COLO668 (cell line): Measurements from ENCODE around the gene MTMR12.
"Not testable (repeated sequence)": the region's sequence is repeated elsewhere in the genome, so short reads cannot be mapped to it uniquely, and the experiment has no call there.

Source experiments
- DNase-seq: peaks from one replicate; lab custom pipeline; 2025; ENCODE audit not compliant: unreplicated experiment; lab: John Stamatoyannopoulos, UW

Gene MTMR12

DNA sequence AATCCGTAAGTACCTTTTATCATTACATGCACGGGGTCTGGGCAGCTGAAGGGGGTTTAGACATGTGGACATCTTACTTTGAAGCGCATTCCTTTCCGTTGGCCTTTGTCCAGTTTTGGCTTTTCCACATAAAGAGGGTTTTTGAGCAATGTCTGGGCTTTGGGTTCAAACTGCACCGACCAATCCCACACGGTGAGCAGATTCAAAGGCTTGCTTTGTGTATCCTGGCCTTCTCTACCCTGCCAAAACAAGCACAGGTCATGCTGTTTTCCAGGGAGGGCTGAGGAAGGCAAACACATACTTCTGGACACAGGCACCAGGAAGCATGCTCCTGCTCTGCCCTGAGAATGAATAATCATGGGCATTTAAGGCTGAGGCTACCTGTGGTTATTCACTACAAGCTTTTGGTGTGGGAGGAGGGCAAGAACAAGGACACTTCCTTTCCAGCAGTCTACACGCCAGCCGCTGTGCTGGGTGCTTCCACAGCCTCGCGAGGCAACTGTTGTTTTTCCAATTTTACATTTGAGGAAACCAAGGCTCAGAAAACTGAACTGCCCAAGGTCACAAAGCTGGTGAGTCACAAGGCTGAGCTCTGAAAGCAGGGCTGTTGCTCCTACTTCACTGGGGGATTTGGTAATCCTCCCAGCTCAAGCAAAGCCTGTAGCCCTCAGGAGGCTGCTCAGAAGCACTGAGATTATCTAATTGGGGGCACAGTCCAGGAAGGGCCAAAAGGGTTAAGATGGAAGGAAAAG is 78.9 kb downstream of the MTMR12 start:
- no peak for DNase-seq

DNA sequence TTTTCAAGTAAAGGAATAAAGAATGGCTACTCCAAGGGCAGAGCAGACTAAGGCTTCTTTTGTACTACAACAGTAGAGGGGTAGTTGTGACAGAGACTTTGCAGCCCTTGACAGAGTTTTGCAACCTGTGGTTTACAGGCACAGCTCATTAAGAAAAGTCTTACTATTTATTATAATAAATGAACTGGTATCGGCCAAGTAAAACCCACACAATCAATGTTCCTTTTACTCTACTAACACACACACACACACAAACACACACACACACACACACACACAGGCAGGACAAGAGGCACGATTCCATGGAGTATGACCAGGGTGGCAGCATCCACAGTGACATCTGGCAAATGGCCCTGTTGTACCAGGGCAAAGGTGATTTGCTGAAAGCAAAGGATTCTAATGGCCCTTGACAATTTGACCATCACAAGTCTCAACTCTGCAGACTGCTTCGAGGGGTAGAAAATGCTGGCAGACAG is 79.5 kb downstream of the MTMR12 start:
- DNase-seq: no peak

GRCh38 chr5:32232441-32233219 is 80.1 kb downstream of the MTMR12 start:
- peak; percentile 81 for DNase-seq

- no peak for DNase-seq
Measured at GRCh38 chr5:32231929-32232328, 80.8 kb downstream of the MTMR12 start.

- no peak for DNase-seq
Measured at GRCh38 chr5:32231241-32231640, 81.5 kb downstream of the MTMR12 start.

GRCh38 chr5:32230356-32231099 is 82.2 kb downstream of the MTMR12 start:
- DNase-seq: peak; percentile 19

DNA sequence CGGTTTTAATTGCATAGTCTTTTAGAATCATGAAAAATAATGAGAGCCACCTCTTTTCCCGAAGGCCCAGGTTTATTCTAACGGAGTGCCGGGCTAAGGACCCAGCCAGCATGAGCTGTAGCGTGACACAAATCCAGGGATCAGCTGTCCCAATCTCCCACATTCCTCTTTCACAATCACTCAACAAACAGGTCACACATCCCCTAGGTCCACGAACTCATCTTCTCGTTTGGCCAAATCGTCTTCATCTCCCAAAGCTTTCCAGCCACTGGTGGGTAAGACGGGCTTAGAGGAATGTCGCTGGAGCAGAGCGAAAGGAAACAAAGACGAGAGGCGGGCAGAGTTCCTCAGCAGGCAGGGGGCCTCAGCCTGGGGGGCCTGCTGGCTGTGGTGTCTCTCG is 83.2 kb downstream of the MTMR12 start:
- DNase-seq: no peak

- no peak for DNase-seq
Measured at GRCh38 chr5:32228816-32229215, 83.9 kb downstream of the MTMR12 start.

DNA sequence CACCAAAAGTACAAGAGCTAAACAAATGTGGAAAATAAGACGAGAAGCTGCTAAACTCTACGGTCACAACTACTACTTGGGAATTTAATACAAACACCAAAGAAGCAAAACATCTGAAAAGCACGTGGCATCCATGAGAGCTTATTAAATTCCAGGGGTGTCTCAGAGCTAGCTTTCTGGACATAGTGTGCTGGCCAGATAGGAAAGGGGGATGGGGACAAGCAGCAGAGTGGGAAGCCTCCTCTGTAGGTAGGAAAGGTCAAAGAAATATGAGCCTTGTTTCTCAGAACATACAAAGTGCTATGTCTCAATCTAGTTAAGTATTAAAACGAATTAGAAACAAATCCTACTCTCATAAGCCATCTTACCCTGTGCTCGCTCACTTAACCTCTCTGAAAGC is 87.3 kb downstream of the MTMR12 start:
- DNase-seq: no peak

GRCh38 chr5:32223972-32224609 is 88.6 kb downstream of the MTMR12 start:
- no peak for DNase-seq

DNA sequence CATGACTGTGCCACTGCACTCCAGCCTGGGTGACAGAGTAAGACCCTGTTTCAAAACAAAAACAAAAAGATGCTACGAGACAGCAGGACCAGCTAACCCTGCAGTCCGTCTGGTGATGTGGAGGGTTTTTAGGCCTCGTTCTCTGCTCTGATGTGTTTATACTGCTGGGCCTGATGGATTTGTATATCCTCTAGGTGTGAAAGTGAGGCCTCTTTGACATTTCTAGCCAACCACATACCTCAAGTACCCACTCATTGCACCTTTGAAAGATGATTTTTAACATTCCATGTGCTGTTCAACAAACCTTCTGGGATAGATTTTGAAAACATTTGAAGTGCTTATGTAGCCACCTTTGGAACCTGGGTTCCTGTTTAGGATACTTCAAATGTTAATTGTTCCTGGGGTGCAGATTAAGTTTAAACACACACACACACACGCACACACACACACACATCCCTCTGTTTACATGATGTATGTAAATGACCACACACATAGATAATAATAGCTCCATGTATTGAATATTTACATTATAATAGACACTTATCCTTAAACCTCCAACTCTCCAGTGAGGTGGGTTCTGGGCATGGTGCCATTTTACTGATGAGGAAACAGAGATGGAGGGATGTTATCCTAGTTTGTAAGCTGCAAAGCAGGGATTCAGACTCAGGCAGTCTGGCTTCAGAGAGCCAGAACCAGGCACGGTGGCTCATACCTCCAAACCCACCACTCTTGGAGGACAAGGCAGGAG is 89.8 kb downstream of the MTMR12 start:
- peak; percentile 55 for DNase-seq

DNA sequence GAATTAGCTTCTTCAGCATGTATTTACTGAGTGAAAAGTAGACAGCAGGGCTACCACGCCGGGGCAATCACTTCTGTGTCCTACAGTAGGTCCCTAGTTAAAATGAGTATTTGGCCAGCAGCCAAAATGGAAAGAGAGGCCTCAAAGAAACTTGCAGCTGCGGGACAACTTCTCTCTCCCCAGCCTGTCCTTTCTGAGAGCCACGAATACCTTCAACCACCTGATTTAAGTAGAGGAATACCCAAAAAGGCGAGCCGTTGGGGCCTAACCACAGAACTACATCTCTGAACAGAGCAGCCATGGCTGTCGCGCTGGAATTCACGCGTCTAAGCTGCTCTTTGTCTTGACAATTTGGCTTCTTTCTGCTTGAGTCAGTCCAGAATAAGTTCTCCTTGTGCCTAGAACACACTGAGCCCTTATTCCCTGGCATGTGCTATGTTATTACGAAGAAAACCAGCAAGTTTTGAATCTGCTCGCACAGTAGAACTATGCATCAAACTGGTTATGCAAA is 94.8 kb downstream of the MTMR12 start:
- DNase-seq: no peak

GRCh38 chr5:32214344-32214743 is 98.4 kb downstream of the MTMR12 start:
- not testable (repeated sequence) for DNase-seq

DNA sequence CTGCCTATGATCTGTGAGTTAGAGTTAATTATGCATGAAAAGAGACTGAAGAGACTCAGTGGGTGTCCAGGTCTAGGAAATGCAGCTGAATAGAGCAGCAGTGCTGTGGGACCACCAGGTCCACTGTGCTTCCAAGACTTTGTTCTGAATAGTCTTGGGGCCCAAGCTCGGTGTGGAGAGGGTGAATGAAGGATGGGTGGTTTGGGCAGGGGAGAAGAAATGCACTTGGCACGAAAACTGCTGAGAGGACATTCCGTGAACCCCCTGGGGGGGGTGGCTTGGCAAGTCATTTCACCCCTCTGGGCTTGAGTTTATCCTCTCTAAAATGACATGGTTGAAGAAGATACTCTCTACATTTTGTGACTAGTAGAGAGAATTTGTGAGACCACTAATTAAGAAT is 102.6 kb downstream of the MTMR12 start:
- DNase-seq: no peak

GRCh38 chr5:32208837-32209236 is 103.9 kb downstream of the MTMR12 start:
- not testable (repeated sequence) for DNase-seq

DNA sequence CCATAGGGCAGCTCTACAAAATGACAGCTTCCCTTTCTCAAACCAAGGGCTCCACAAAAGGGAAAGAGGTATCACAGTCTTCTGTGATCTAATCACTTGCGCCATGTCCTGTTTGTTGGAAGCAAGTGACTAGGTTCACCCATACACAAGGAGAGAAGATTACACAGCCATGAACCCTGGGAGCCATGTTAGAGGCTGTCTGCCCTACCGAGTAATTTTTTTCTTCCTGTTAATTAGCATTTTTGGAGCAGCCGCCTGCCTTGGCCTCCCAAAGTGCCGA is 105.4 kb downstream of the MTMR12 start:
- DNase-seq: no peak

DNA sequence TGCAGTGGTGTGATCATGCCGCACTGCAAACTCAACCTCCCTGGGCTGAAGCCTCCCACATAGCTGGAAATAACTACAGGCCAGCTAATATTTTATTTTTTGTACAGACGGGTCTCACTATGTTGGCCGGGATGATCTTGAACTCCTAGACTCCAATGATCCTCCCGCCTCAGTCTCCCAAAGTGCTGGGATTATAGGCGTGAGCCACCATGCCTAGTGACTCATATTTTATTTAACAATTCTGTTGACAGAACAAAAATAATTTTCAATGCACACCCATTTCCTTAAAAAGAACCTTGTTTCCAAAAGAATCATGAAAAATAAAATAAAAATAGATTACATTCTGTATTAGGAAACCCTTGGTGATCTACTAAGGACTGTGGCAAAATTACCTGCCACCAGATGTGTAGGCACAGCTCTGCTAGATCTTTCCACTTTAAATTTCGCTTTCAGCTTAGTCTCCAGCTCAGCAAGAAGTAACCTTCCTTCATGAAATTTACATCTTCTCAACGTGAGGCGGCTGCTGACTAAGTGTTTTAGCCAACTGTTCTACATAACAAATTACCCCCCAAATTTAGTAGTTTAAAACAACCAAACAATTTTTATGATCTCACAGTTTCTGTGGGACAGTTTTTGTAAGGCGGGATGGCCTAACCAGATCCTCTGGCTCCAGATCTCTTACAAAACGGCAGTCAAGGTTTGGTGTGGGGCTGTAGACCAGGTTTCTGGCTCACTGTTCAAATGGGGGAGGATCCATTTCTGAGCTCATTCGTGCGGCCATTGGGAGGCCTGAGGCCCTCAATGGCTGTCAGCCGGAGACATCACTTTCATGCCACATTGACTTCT is 106.0 kb downstream of the MTMR12 start:
- no peak for DNase-seq

- no peak for DNase-seq
Measured at GRCh38 chr5:32206053-32206452, 106.7 kb downstream of the MTMR12 start.

- no peak for DNase-seq
Measured at GRCh38 chr5:32202394-32202793, 110.3 kb downstream of the MTMR12 start.
